HK-2 (cell line): ENCODE measurements around the gene KCNIP1.

Source experiments
- DNase-seq: peaks from one replicate; pipeline ENCODE4 v3.0.0-alpha.2; 2018; ENCODE audit not compliant: unreplicated experiment

Gene KCNIP1

GRCh38 chr5:170483701-170484458, 19.9 kb upstream of the KCNIP1 start:
- peak; percentile 64 for DNase-seq

GRCh38 chr5:170484459-170484831, 19.4 kb upstream of the KCNIP1 start:
- no peak for DNase-seq

GRCh38 chr5:170484847-170485615, 18.8 kb upstream of the KCNIP1 start:
- DNase-seq = no peak

DNA sequence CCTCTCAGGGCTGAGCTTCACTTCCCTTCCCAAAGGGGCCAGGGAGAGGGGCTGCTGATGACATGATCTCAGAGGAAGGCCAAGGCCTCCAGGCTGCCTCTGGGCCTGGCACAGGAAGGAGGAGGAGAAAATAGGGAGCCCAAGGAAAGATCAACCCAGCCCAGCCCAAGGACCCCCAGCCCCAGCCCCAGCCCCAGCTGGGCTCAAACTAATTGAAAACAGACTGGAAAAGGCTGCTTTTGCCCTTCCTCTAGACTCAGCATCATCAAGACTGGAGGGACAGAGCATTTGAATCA, 18.3 kb upstream of the KCNIP1 start:
- no peak for DNase-seq

DNA sequence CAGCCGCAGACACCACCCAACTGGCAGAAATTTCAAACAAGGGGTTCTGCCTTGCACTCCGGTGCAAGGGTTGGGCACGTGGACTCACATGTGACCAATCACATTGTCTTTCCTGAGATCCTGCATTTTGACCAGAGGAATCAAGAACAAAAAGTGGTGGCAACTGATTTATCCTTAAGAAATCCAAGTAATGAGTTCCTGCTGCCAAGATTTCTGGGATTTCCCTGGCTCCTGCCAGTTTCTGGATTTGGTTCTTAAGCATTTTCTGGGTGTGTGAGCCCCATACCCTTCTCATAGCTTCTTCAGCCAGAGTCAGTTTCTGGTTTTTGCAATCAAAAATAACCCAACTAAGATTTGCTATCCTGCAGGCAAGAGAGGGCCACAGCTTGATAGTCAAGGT, 17.4 kb upstream of the KCNIP1 start:
- no peak for DNase-seq

- no peak for DNase-seq
Measured at GRCh38 chr5:170488570-170488969, 15.2 kb upstream of the KCNIP1 start.

- DNase-seq = no peak
Measured at GRCh38 chr5:170489199-170489598, 14.6 kb upstream of the KCNIP1 start.

GRCh38 chr5:170490381-170490780, 13.4 kb upstream of the KCNIP1 start:
- no peak for DNase-seq

- no peak for DNase-seq
Measured at GRCh38 chr5:170491479-170491878, 12.3 kb upstream of the KCNIP1 start.

GRCh38 chr5:170493028-170493820, 10.6 kb upstream of the KCNIP1 start:
- no peak for DNase-seq

GRCh38 chr5:170494041-170494440, 9.8 kb upstream of the KCNIP1 start:
- no peak for DNase-seq

DNA sequence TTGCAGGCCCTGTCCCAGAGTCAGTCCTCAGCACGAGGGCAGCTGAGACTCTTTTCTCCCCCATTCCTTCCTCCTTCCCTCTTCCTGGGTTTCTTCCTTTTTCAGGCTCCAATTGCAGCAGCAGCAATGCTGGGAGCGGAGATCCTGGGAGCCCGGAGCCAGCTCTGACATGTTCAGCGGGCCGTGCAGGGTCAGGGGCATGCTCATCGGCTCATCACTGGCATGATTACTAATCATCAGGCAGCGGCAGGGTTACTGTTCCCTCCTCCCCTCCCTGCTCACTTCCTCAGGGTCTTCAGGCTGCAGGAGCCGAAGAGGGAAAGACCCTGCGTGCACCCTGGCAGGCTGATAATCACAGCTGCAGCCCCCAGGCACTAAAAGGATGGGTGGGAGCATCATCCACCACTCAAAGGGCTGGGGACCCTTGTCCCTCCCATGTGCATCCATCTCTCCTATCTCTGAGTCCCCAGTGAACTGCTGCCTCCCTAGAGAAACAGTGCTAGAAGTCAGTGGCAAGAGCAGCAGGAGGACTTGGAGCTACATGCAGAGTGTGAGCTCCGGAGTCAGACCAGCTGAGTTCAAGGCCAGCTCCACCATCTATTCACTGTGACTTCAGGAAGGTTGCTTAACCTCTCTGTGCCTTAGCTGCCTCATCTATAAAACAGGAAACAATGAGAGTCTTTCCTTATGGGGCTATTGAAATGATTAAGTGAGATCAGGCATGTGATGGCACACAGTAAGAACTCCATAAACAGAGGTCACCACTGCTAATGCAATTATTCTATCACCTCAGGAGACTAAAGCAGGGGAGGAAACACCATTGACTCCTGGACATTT, 7.8 kb upstream of the KCNIP1 start:
- DNase-seq = peak; percentile 54

GRCh38 chr5:170496662-170497028, 7.2 kb upstream of the KCNIP1 start:
- DNase-seq = no peak

- DNase-seq = no peak
Measured at GRCh38 chr5:170497311-170498038, 6.3 kb upstream of the KCNIP1 start.

- DNase-seq = no peak
Measured at GRCh38 chr5:170498811-170499351, 4.9 kb upstream of the KCNIP1 start.

GRCh38 chr5:170499621-170500020, 4.2 kb upstream of the KCNIP1 start:
- no peak for DNase-seq

DNA sequence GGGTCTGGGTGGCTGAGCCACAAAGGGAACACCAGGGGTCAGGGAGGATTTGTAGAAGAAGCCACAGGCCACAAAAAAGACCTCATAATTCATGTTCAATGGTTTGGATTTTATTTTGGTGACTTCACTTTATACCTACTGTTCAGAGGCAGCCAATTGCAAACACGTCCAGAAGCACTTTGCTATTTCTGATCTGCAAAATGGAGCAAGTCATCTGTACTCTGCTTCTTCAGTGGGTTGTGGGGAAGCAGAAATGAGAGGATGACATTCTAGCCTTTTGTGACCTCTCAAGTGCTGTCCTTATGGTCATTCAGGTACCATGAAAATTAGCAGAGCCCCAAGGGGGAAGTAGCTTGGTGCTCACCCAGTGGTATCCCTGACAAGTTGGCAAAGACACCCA, 2.5 kb upstream of the KCNIP1 start:
- DNase-seq = no peak

GRCh38 chr5:170501931-170502330, 1.9 kb upstream of the KCNIP1 start:
- no peak for DNase-seq

DNA sequence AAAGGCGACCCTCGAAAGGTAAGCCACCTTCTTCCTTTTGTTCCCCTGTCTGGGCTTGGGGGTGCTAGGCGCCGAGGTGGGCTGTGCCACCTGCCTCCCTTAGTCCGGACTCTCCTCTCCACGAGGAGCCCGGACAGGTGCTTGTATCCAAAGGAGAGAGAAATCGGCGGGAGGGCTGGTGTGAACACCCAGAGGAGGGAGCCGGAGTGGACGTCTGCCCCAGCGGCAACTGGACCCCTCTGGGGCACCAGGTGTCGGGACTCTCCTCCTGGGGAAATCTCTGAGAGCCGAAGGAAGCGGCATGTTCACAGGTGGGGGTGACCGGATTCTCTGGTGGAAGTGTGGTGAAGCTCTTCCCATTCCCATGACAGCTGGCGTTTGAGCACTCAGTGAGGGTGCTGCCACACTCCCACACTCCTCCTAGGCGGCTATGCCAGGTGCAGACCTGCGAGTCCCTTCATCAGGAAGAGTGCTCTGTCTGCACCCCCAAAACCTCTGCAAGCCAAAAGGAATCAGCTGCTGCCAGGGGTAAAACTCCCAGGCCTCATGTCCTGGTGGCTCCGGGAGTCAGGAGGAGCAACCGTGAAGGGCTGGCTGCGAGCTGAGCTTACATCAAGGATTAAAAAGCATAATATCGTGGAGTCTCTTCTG, 921 bp downstream of the KCNIP1 start:
- no peak for DNase-seq

DNA sequence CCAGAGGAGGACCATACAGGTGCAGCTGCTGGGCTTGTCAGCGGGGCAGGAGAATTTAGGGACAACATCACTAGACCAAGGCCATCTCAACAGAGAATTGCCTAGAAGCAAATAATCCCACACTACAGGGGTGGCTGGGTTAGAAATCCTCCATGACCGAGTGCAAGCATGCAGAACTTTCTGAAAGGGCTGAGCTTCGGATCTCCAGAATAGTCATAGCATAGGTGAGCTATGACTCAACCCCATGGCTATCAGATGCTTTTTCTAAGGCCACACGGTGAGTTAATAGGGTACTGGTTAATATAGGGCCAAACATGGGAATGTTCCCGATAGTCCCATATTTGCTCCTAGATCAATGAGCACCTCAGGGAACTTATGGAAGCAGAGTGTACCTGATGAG, 4.2 kb downstream of the KCNIP1 start:
- no peak for DNase-seq
